Stomach (tissue), 9 donors: ENCODE measurements around the gene SMOC2. TPM values are rescaled to one million over a fixed set of nuclear protein-coding genes. Genes with fewer than 3 reads are reported as not detected.

ENCODE experiments used
- DNase-seq, 2 donors: peaks; one replicate each; pipeline versions ENCODE4 v3.0.0 to v3.0.0-alpha.2; 2013 to 2019
- H3K27ac ChIP-seq, 5 donors: fragments of 200-600 bp in 4 of 5; sonication (generic) in 4 of 5; one replicate each; pipeline ENCODE4 v1.5.1; 2013 to 2019; ENCODE audit warnings: mild to moderate bottlenecking in 1 of 5, moderate library complexity in 1 of 5
- H3K27me3 ChIP-seq, 3 donors: fragments of 200-600 bp; sonication (generic); one replicate each; pipeline ENCODE4 v1.5.1; 2017 to 2019; ENCODE audit warnings: mixed run types in 1 of 3
- H3K36me3 ChIP-seq, 4 donors: fragments of 200-600 bp; sonication (generic); 1 replicate in 3 of 4; 2 replicates in 1 of 4; pipeline ENCODE4 v1.5.1; 2016 to 2019
- H3K4me1 ChIP-seq, 4 donors: fragments of 200-600 bp; sonication (generic); one replicate each; pipeline ENCODE4 v1.5.1; 2016 to 2019
- H3K4me3 ChIP-seq, 4 donors: fragments of 200-600 bp; sonication (generic) in 3 of 4; one replicate each; pipeline ENCODE4 v1.5.1; 2016 to 2019; ENCODE audit warnings: mild to moderate bottlenecking in 1 of 4
- H3K9me3 ChIP-seq, 4 donors: fragments of 200-600 bp; sonication (generic); one replicate each; pipeline ENCODE4 v1.5.1; 2016 to 2019
- CTCF ChIP-seq, 7 experiments: fragments of 450-650 bp in 4 of 7; fragments of 200-600 bp in 3 of 7; sonication (generic) in 3 of 7; IDR thresholded peaks; one replicate each; pipeline ENCODE4 v1.5.1; 2016 to 2019; ENCODE audit warnings: antibody characterized with exemption in 7 of 7, control low read depth in 2 of 7, mild to moderate bottlenecking in 1 of 7
- EP300 ChIP-seq: sonication (generic); formaldehyde crosslinking; IDR thresholded peaks from one replicate; pipeline ENCODE4 v1.6.1; 2017; ENCODE audit warnings: antibody characterized with exemption
- POLR2A ChIP-seq, 4 donors: fragments of 450-650 bp; IDR thresholded peaks; one replicate each; pipeline ENCODE4 v1.6.1; 2016; ENCODE audit warnings: antibody characterized with exemption in 4 of 4, control low read depth in 2 of 4, mild to moderate bottlenecking in 1 of 4, moderate library complexity in 1 of 4
- POLR2AphosphoS5 ChIP-seq, 3 donors: sonication (generic); formaldehyde crosslinking; IDR thresholded peaks; one replicate each; pipeline ENCODE4 v1.6.1; 2016; ENCODE audit warnings: antibody characterized with exemption in 3 of 3
- WGBS, 5 donors: extraction: QIAGEN DNeasy Blood & Tissue Kit in 3 of 5; methylation state at CpG; one replicate each; pipeline versions ENCODE4 v1.1.5 to v1.1.7; 2013 to 2018; 5-methylcytosine and 5-hydroxymethylcytosine counted together
- intact Hi-C: fragments of 100-400 bp; cut with DNase I; formaldehyde crosslinking; loops from one replicate; pipeline ENCODE4 v1.15.1; 2023; ENCODE audit warnings: low total_unique reads
- polyA plus RNA-seq, 3 donors: library from polyadenylated mRNA; stranded (reverse); fragments of 200-250 nt; gene quantifications; one replicate each; pipeline ENCODE4 v1.2.3, GENCODE V29; 2013
- total RNA-seq, 5 donors: library from RNA; depleted of rRNA; stranded (reverse); fragments of >200 nt; gene quantifications; one replicate each; pipeline versions ENCODE4 v1.1.0 to v1.2.3, GENCODE V29; 2014 to 2016
- donor health status: healthy with polysubstance abuse.
- donor health status: Bipolar disorder and iron deficiency.
- donor health status: healthy.

The SMOC2 gene
- total and polyA plus RNA-seq, 8 donors, result 7.9 to 520 (median 76.9) TPM

- TF ChIP-seq POLR2A (IDR thresholded peaks at IDR 0.05) (no peak), POLR2AphosphoS5 (IDR thresholded peaks at IDR 0.05) (no peak), CTCF (IDR thresholded peaks at IDR 0.05) (no peak), EP300 (no peak)
- WGBS, 5 donors, result 79 to 90% (median 85%) methylated on average over 7 to 9 of the region's 9 CpGs
- Histone ChIP-seq H3K4me3 (no peak overlapping the region), H3K36me3 (no peaks in the 10 kb centered on the region), H3K4me1 (no peaks in the 10 kb centered on the region), H3K9me3 (no peaks in the 10 kb centered on the region), H3K27me3 (no peaks in the 10 kb centered on the region), H3K27ac (no peak overlapping the region)
- no peak for DNase-seq
- intact Hi-C loops, result no loop called here
Measured at GRCh38 chr6:168709991-168710390, 269.0 kb downstream of the SMOC2 start.

- Histone ChIP-seq H3K4me1 (no peaks in the 10 kb centered on the region), H3K4me3 (no peak overlapping the region), H3K9me3 (no peaks in the 10 kb centered on the region), H3K27ac (no peak overlapping the region), H3K36me3 (no peaks in the 10 kb centered on the region), H3K27me3 (no peaks in the 10 kb centered on the region)
- no peak for DNase-seq
- no peak for TF ChIP-seq EP300
- TF ChIP-seq POLR2A (IDR thresholded peaks at IDR 0.05), result no peak
- TF ChIP-seq CTCF (IDR thresholded peaks at IDR 0.05), result peak in 3 of 7 experiments; percentile 27 to 52 (median 44)
- intact Hi-C loops, result no loop called here
- 28 to 55% (median 44%) methylated on average over 5 of the region's 5 CpGs for WGBS, 5 donors
Measured at GRCh38 chr6:168711049-168711640, 270.2 kb downstream of the SMOC2 start.

GRCh38 chr6:168711666-168712300 is 270.8 kb downstream of the SMOC2 start:
- no peaks in the 10 kb centered on the region for H3K36me3 ChIP-seq
- WGBS, 5 donors, result 80 to 95% (median 92%) methylated on average over 11 of the region's 11 CpGs
- TF ChIP-seq POLR2A (IDR thresholded peaks at IDR 0.05) (no peak), POLR2AphosphoS5 (IDR thresholded peaks at IDR 0.05) (no peak), EP300 (no peak), CTCF (IDR thresholded peaks at IDR 0.05) (no peak)
- H3K4me1 ChIP-seq, result no peaks in the 10 kb centered on the region
- no peaks in the 10 kb centered on the region for H3K9me3 ChIP-seq
- intact Hi-C loops, result no loop called here
- DNase-seq, result no peak
- H3K27me3 ChIP-seq, result no peaks in the 10 kb centered on the region
- no peak overlapping the region for H3K27ac ChIP-seq
- no peak overlapping the region for H3K4me3 ChIP-seq

- intact Hi-C loops, result no loop called here
- no peaks in the 10 kb centered on the region for H3K27me3 ChIP-seq
- H3K9me3 ChIP-seq, result no peaks in the 10 kb centered on the region
- no peak overlapping the region for H3K4me3 ChIP-seq
- no peak for DNase-seq
- H3K4me1 ChIP-seq, result no peaks in the 10 kb centered on the region
- 61 to 75% (median 69%) methylated on average over 5 of the region's 5 CpGs for WGBS, 5 donors
- no peak overlapping the region for H3K27ac ChIP-seq
- TF ChIP-seq POLR2AphosphoS5 (IDR thresholded peaks at IDR 0.05), result no peak
- TF ChIP-seq POLR2A (IDR thresholded peaks at IDR 0.05), result no peak
- no peak for TF ChIP-seq EP300
- no peak for TF ChIP-seq CTCF (IDR thresholded peaks at IDR 0.05)
- no peaks in the 10 kb centered on the region for H3K36me3 ChIP-seq
Measured at GRCh38 chr6:168712993-168713392, 272.0 kb downstream of the SMOC2 start.
